HepG2 (cell line): ENCODE measurements around the gene SHISA6. TPM values are rescaled to one million over a fixed set of nuclear protein-coding genes. Genes with fewer than 3 reads are reported as not detected.

Experiments used
- ATAC-seq: fragments of 200-7000 bp; cut with Tn5 transposase; 3 replicates; pipeline ENCODE4 v1.9.1; 2020; ENCODE audit warnings: mild to moderate bottlenecking, moderate library complexity
- BruUV-seq: library from RNA; stranded (reverse); fragments of 400-500 nt; replicated peaks from 2 replicates; lab custom pipeline; 2021; lab: Mats Ljungman, UMichigan
- CTCF ChIA-PET: fragments of 300-600 bp; formaldehyde crosslinking; extraction: SDS; loops from one replicate; lab custom pipeline; 2021; ENCODE audit warnings: low total read pairs, inconsistent platforms, low intra/inter-chr PET ratio; lab: Yijun Ruan, JAX
- POLR2A ChIA-PET: fragments of 350-600 bp; sonication (Branson Sonifier 250); formaldehyde crosslinking; loops from one replicate; lab custom pipeline; 2020; ENCODE audit warnings: antibody characterized with exemption, inconsistent platforms; lab: Yijun Ruan, JAX
- DNase-seq: peaks from one replicate; pipeline ENCODE4 v3.0.0-alpha.2; 2015; ENCODE audit warnings: low spot score
- FAIRE-seq: peaks from 3 replicates; lab custom pipeline; 2011; peaks lifted over from hg19 to GRCh38; lab: Jason Lieb, UNC
- H2AFZ ChIP-seq: one replicate; pipeline ENCODE4 v1.6.1; 2011; ENCODE audit warnings: low read length, inconsistent platforms
- H3K27ac ChIP-seq: fragments of 300-600 bp; 3 replicates; pipeline ENCODE4 v1.8.0; 2011; ENCODE audit warnings: mixed run types, mild to moderate bottlenecking, mixed read lengths, low read length, inconsistent platforms; ENCODE audit not compliant: insufficient read depth; ENCODE audit errors: extremely low read length
- H3K27me3 ChIP-seq, 2 experiments: fragments of 200-600 bp in 1 of 2; 2 replicates in 1 of 2; 3 replicates in 1 of 2; pipeline versions ENCODE4 v1.6.0 to v1.8.0; 2011; ENCODE audit warnings: low read length in 2 of 2, mild to moderate bottlenecking in 2 of 2, moderate library complexity in 2 of 2, inconsistent platforms in 1 of 2; ENCODE audit not compliant: insufficient read depth in 2 of 2, control insufficient read depth in 1 of 2
- H3K36me3 ChIP-seq, 2 experiments: fragments of 200-600 bp in 1 of 2; replicated peaks in 1 of 2; 2 replicates in 1 of 2; 3 replicates in 1 of 2; pipeline versions ENCODE4 v1.5.1 to v1.8.0; 2011; ENCODE audit warnings: low read length in 2 of 2, inconsistent platforms in 1 of 2; ENCODE audit not compliant: insufficient read depth in 2 of 2, control insufficient read depth in 1 of 2
- H3K4me1 ChIP-seq: 2 replicates; pipeline ENCODE4 v1.5.1; 2012; ENCODE audit warnings: low read length, inconsistent platforms; ENCODE audit not compliant: insufficient read depth
- H3K4me2 ChIP-seq: 2 replicates; pipeline ENCODE4 v1.6.0; 2011; ENCODE audit warnings: low read depth, low read length, inconsistent platforms
- H3K4me3 ChIP-seq, 3 experiments: fragments of 200-600 bp in 1 of 3; sonication (generic), shearing (Covaris generic) in 1 of 3; replicated peaks in 1 of 3; 2 replicates each; pipeline ENCODE4 v1.5.1; 2011 to 2016; ENCODE audit warnings: low read length in 3 of 3, inconsistent platforms in 2 of 3, low read depth in 2 of 3, mild to moderate bottlenecking in 2 of 3, control low read depth in 1 of 3, mixed read lengths in 1 of 3; ENCODE audit not compliant: insufficient read depth in 1 of 3
- H3K79me2 ChIP-seq: one replicate; pipeline ENCODE4 v1.6.1; 2011; ENCODE audit warnings: low read length, inconsistent platforms; ENCODE audit not compliant: insufficient read depth
- H3K9ac ChIP-seq: 2 replicates; pipeline ENCODE4 v1.6.0; 2011; ENCODE audit warnings: mild to moderate bottlenecking, low read depth, low read length, inconsistent platforms; ENCODE audit not compliant: insufficient read depth
- H3K9me3 ChIP-seq: 2 replicates; pipeline ENCODE4 v1.5.1; 2012; ENCODE audit warnings: mild to moderate bottlenecking, low read length
- H4K20me1 ChIP-seq: 2 replicates; pipeline ENCODE4 v1.6.0; 2011; ENCODE audit warnings: inconsistent platforms, mild to moderate bottlenecking, low read length, moderate library complexity; ENCODE audit not compliant: insufficient read depth
- BRD4 ChIP-seq: sonication (generic); formaldehyde crosslinking; IDR thresholded peaks from 2 replicates; pipeline ENCODE4 v1.4.0; 2020; ENCODE audit warnings: missing genetic modification reagents
- HHEX ChIP-seq: IDR thresholded peaks from 2 replicates; pipeline ENCODE4 v1.6.1; 2016; ENCODE audit warnings: control low read depth
- HIVEP1 ChIP-seq: sonication (generic); formaldehyde crosslinking; IDR thresholded peaks from 2 replicates; pipeline ENCODE4 v1.4.0; 2020; ENCODE audit warnings: mild to moderate bottlenecking, missing genetic modification reagents
- HMGA1 ChIP-seq: sonication (generic); formaldehyde crosslinking; conservative IDR thresholded peaks from 2 replicates; pipeline ENCODE4 v1.4.0; 2020; ENCODE audit warnings: missing genetic modification reagents
- IKZF1 ChIP-seq: fragments of 450-650 bp; IDR thresholded peaks from 2 replicates; pipeline ENCODE4 v1.7.1; 2016
- POLR2AphosphoS2 ChIP-seq: IDR thresholded peaks from 2 replicates; pipeline ENCODE4 v1.6.1; 2011; ENCODE audit warnings: low read depth, low read length, improper control_type of control experiment
- SOX6 ChIP-seq, 2 experiments: fragments of 450-650 bp in 1 of 2; sonication (generic) in 1 of 2; formaldehyde crosslinking in 1 of 2; IDR thresholded peaks; 2 replicates each; pipeline versions ENCODE4 v1.4.0 to v1.6.1; 2017 to 2020; ENCODE audit warnings: antibody characterized with exemption in 1 of 2, mild to moderate bottlenecking in 1 of 2, missing genetic modification reagents in 1 of 2
- SP1 ChIP-seq, 2 experiments: fragments of 450-650 bp in 1 of 2; sonication (generic) in 1 of 2; formaldehyde crosslinking in 1 of 2; IDR thresholded peaks; 2 replicates each; pipeline versions ENCODE4 v1.4.0 to v1.6.1; 2016 to 2020; ENCODE audit warnings: missing genetic modification reagents in 1 of 2
- SRSF9 ChIP-seq: fragments of 200-400 bp; formaldehyde crosslinking; IDR thresholded peaks from 2 replicates; pipeline ENCODE4 v1.6.1; 2018; ENCODE audit warnings: borderline replicate concordance, mild to moderate bottlenecking, low read depth, low read length; ENCODE audit not compliant: insufficient read depth, poor library complexity, severe bottlenecking
- XRCC5 ChIP-seq: fragments of 200-400 bp; formaldehyde crosslinking; optimal IDR thresholded peaks from 2 replicates; pipeline ENCODE3; 2017; ENCODE audit warnings: mild to moderate bottlenecking, low read length
- ZNF33A ChIP-seq: sonication (generic); formaldehyde crosslinking; IDR thresholded peaks from 2 replicates; pipeline ENCODE4 v1.5.1; 2020; ENCODE audit warnings: missing genetic modification reagents, mild to moderate bottlenecking, moderate library complexity, borderline replicate concordance
- ZNF468 ChIP-seq: sonication (generic); formaldehyde crosslinking; IDR thresholded peaks from 2 replicates; pipeline ENCODE4 v1.8.0; 2022; ENCODE audit warnings: mild to moderate bottlenecking, moderate library complexity, missing genetic modification reagents
- ZNF713 ChIP-seq: sonication (generic); formaldehyde crosslinking; IDR thresholded peaks from 2 replicates; pipeline ENCODE4 v1.4.0; 2020; ENCODE audit warnings: mild to moderate bottlenecking, missing genetic modification reagents
- ZNF772 ChIP-seq: sonication (generic); formaldehyde crosslinking; IDR thresholded peaks from 2 replicates; pipeline ENCODE4 v1.5.0; 2020; ENCODE audit warnings: mild to moderate bottlenecking, missing genetic modification reagents
- ZNF879 ChIP-seq: sonication (generic); formaldehyde crosslinking; IDR thresholded peaks from 2 replicates; pipeline ENCODE4 v1.8.1; 2023; ENCODE audit warnings: missing genetic modification reagents
- WGBS: methylation state at CpG from one replicate; pipeline ENCODE4 v1.1.6; 2017; ENCODE audit warnings: low lambda C conversion rate; 5-methylcytosine and 5-hydroxymethylcytosine counted together
- in situ Hi-C: cut with HindIII; loops from 2 replicates; pipeline ENCODE4 v1.10.0; 2017; ENCODE audit warnings: low pct_unique_long_range_greater_than_20kb; ENCODE audit not compliant: extremely low pct_ligation_motif_present
- intact Hi-C: fragments of 100-400 bp; cut with micrococcal nuclease; formaldehyde crosslinking; loops from one replicate; pipeline ENCODE4 v1.10.0; 2022; ENCODE audit not compliant: unreplicated experiment
- polyA plus RNA-seq, 8 experiments: library from polyadenylated mRNA; depleted of rRNA in 3 of 8; stranded (reverse) in 7 of 8; unstranded in 1 of 8; fragments of >200 nt; fragmentation: Illumina TruSeq in 4 of 8; extraction: Trizol in 4 of 8; gene quantifications; 2 replicates each; pipeline versions ENCODE4 v1.2.1 to v1.2.3, GENCODE V29; 2011 to 2016; ENCODE audit warnings: low read depth in 4 of 8, missing spikeins in 1 of 8, mixed read lengths in 1 of 8; ENCODE audit not compliant: insufficient read depth in 1 of 8
- total RNA-seq, 5 experiments: library from RNA; depleted of rRNA; stranded (reverse); fragments of >200 nt; fragmentation: Illumina TruSeq; extraction: Trizol; gene quantifications; 2 replicates each; pipeline ENCODE4 v1.2.3, GENCODE V29; 2016; ENCODE audit warnings: low read depth in 1 of 5
- TF ChIP-seq, protein P1 (sequence below): sonication (generic); formaldehyde crosslinking; IDR thresholded peaks from 2 replicates; pipeline ENCODE4 v1.4.0; 2020; ENCODE audit warnings: missing genetic modification reagents, borderline replicate concordance
- TF ChIP-seq, protein P2 (sequence below): sonication (generic); formaldehyde crosslinking; IDR thresholded peaks from 2 replicates; pipeline ENCODE4 v1.9.0; 2021; ENCODE audit warnings: missing genetic modification reagents, borderline replicate concordance
- TF ChIP-seq, protein P3 (sequence below): sonication (generic); formaldehyde crosslinking; conservative IDR thresholded peaks from 2 replicates; pipeline ENCODE4 v1.8.0; 2022; ENCODE audit warnings: low read depth, missing genetic modification reagents

SHISA6 gene
- total and polyA plus RNA-seq, 2 of the 13 experiments (the other 11 are each of a cell fraction or from before 2014, with no cell fraction given) = not detected

DNA sequence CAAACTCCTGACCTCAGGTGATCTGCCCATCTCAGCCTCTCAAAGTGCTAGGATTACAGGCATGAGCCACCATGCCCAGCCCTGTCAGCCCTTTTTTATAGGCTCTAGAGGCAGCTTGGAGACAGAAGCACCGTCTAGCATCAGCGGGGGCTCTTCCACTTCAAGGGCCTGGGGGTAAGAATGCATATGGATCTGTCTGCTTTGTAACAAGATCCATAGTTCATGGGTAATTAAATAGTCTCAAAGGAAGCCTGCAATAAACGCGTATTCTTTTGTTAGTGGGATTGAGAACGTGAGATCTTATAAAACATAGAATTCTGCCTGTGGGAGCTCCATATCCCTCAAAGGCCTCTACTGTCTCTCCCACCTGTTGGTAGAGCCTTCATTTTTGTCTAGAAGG is 142.1 kb downstream of the SHISA6 start (continued):
- TF ChIP-seq, protein P1, sequence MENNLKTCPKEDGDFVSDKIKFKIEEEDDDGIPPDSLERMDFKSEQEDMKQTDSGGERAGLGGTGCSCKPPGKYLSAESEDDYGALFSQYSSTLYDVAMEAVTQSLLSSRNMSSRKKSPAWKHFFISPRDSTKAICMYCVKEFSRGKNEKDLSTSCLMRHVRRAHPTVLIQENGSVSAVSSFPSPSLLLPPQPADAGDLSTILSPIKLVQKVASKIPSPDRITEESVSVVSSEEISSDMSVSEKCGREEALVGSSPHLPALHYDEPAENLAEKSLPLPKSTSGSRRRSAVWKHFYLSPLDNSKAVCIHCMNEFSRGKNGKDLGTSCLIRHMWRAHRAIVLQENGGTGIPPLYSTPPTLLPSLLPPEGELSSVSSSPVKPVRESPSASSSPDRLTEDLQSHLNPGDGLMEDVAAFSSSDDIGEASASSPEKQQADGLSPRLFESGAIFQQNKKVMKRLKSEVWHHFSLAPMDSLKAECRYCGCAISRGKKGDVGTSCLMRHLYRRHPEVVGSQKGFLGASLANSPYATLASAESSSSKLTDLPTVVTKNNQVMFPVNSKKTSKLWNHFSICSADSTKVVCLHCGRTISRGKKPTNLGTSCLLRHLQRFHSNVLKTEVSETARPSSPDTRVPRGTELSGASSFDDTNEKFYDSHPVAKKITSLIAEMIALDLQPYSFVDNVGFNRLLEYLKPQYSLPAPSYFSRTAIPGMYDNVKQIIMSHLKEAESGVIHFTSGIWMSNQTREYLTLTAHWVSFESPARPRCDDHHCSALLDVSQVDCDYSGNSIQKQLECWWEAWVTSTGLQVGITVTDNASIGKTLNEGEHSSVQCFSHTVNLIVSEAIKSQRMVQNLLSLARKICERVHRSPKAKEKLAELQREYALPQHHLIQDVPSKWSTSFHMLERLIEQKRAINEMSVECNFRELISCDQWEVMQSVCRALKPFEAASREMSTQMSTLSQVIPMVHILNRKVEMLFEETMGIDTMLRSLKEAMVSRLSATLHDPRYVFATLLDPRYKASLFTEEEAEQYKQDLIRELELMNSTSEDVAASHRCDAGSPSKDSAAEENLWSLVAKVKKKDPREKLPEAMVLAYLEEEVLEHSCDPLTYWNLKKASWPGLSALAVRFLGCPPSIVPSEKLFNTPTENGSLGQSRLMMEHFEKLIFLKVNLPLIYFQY (CRISPR knock-in tag) = no peak
- TF ChIP-seq POLR2AphosphoS2 (no peak), HHEX (no peak), ZNF713 (CRISPR knock-in tag) (no peak), HMGA1 (CRISPR knock-in tag) (no peak), ZNF468 (CRISPR knock-in tag) (no peak), IKZF1 (no peak), ZNF879 (no peak), BRD4 (CRISPR knock-in tag) (no peak)

DNA sequence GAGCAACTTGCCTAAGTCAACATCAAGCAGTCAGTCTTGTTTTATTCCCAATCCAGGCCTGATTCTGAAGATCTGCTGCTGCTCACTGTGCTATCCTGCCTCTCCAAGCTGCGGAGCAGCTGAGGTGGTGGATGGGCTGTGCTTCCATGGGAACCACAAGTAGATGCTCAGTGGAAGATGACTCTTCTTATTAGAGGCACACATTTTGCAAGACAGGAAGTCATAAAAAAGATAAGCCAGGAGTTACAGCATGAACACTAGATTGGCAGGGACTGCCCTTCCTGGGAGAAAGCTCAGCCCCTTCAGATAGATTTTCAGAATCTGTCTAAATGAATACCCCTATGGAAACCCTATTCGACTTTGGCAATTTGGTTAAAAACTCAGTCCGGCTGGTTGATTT is 143.1 kb downstream of the SHISA6 start:
- 0% methylated on average over 2 of the region's 3 CpGs for WGBS
- no peaks in the 10 kb centered on the region; a peak in 2 of 5 replicates for H3K27me3 ChIP-seq
- no peak overlapping the region for H3K4me2 ChIP-seq
- ATAC-seq (no peak), DNase-seq (no peak), FAIRE-seq (no peak)
- H4K20me1 ChIP-seq = no peaks in the 10 kb centered on the region
- no TSS peak for BruUV-seq
- CTCF ChIA-PET = no interaction called here
- no peak overlapping the region for H3K4me3 ChIP-seq
- H2AFZ ChIP-seq = no peak overlapping the region
- no peaks in the 10 kb centered on the region for H3K9me3 ChIP-seq
- intact Hi-C loops = no loop called here
- H3K27ac ChIP-seq = no peak overlapping the region
- POLR2A ChIA-PET = no interaction called here
- no peaks in the 10 kb centered on the region for H3K4me1 ChIP-seq
- in situ Hi-C loops = no loop called here
- H3K9ac ChIP-seq = no peak overlapping the region
- H3K79me2 ChIP-seq = no peaks in the 10 kb centered on the region
- no peaks in the 10 kb centered on the region for H3K36me3 ChIP-seq
- no peak for TF ChIP-seq ZNF33A (CRISPR knock-in tag)
- TF ChIP-seq SP1 (IDR thresholded peaks at IDR 0.05) = no peak
- no peak for TF ChIP-seq SP1 (CRISPR knock-in tag; IDR thresholded peaks at IDR 0.05)
- no peak for TF ChIP-seq XRCC5
- no peak for TF ChIP-seq ZNF772 (CRISPR knock-in tag)
- no peak for TF ChIP-seq SOX6 (IDR thresholded peaks at IDR 0.05)
- no peak for TF ChIP-seq SOX6 (CRISPR knock-in tag; IDR thresholded peaks at IDR 0.05)
- no peak for TF ChIP-seq SRSF9
- TF ChIP-seq, protein P2, sequence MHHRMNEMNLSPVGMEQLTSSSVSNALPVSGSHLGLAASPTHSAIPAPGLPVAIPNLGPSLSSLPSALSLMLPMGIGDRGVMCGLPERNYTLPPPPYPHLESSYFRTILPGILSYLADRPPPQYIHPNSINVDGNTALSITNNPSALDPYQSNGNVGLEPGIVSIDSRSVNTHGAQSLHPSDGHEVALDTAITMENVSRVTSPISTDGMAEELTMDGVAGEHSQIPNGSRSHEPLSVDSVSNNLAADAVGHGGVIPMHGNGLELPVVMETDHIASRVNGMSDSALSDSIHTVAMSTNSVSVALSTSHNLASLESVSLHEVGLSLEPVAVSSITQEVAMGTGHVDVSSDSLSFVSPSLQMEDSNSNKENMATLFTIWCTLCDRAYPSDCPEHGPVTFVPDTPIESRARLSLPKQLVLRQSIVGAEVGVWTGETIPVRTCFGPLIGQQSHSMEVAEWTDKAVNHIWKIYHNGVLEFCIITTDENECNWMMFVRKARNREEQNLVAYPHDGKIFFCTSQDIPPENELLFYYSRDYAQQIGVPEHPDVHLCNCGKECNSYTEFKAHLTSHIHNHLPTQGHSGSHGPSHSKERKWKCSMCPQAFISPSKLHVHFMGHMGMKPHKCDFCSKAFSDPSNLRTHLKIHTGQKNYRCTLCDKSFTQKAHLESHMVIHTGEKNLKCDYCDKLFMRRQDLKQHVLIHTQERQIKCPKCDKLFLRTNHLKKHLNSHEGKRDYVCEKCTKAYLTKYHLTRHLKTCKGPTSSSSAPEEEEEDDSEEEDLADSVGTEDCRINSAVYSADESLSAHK (CRISPR knock-in tag) = no peak
- TF ChIP-seq HIVEP1 = no peak
- TF ChIP-seq, protein P3, sequence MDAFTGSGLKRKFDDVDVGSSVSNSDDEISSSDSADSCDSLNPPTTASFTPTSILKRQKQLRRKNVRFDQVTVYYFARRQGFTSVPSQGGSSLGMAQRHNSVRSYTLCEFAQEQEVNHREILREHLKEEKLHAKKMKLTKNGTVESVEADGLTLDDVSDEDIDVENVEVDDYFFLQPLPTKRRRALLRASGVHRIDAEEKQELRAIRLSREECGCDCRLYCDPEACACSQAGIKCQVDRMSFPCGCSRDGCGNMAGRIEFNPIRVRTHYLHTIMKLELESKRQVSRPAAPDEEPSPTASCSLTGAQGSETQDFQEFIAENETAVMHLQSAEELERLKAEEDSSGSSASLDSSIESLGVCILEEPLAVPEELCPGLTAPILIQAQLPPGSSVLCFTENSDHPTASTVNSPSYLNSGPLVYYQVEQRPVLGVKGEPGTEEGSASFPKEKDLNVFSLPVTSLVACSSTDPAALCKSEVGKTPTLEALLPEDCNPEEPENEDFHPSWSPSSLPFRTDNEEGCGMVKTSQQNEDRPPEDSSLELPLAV (CRISPR knock-in tag) = no peak
